MM.1S (cell line): ENCODE data around the gene KLHL2.
"Not testable (repeated sequence)": the region's sequence is repeated elsewhere in the genome, so short reads cannot be mapped to it uniquely, and the experiment has no call there.

ENCODE experiments used
- EZH2 ChIP-seq: fragments of 300-600 bp; sonication (generic); optimal IDR thresholded peaks from 2 replicates; pipeline ENCODE3; 2017; ENCODE audit warnings: low read depth, mild to moderate bottlenecking, antibody characterized with exemption, low read length, mixed read lengths
- EZH2phosphoT487 ChIP-seq: fragments of 300-600 bp; sonication (generic); IDR thresholded peaks from 2 replicates; pipeline ENCODE4 v1.6.1; 2018; ENCODE audit warnings: antibody characterized with exemption, low read length
- TF ChIP-seq, protein P1 (sequence below): fragments of 300-600 bp; sonication (generic); IDR thresholded peaks from 2 replicates; pipeline ENCODE4 v1.5.1; 2016; ENCODE audit warnings: antibody characterized with exemption, low read length, mixed read lengths

DNA sequence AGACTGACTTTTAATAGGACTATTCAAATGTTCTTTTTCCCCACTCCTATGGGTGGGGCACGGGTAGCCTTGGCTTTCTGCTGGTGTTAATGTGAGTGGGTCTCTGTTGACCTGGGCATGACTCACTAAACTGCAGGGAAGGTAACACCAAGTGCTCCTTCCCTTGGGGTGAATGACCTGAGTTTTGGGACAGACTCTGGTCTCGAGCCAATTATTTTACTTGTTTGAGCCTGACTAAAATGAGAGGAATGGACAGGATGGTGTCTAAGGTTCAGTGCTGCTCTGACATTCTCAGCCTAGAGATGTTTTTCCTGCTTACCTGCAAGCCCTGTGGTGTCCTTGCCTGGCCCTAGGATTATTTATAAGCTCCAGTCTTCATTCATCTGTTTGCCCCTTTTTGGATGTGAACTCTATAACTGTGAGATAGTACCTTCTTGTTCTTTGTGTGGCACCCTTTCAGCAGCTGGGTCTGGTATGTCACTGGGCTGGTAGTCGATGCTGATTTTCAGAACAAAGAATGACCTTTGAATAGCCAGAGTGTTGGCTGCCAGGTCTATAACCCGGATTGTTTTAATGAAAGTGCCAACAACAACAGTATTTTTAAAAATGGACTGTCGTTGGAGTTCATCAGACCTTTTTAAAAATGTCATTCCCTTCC is 14.8 kb downstream of the KLHL2 start:
- not testable (repeated sequence) for TF ChIP-seq EZH2phosphoT487, EZH2
- TF ChIP-seq, protein P1, sequence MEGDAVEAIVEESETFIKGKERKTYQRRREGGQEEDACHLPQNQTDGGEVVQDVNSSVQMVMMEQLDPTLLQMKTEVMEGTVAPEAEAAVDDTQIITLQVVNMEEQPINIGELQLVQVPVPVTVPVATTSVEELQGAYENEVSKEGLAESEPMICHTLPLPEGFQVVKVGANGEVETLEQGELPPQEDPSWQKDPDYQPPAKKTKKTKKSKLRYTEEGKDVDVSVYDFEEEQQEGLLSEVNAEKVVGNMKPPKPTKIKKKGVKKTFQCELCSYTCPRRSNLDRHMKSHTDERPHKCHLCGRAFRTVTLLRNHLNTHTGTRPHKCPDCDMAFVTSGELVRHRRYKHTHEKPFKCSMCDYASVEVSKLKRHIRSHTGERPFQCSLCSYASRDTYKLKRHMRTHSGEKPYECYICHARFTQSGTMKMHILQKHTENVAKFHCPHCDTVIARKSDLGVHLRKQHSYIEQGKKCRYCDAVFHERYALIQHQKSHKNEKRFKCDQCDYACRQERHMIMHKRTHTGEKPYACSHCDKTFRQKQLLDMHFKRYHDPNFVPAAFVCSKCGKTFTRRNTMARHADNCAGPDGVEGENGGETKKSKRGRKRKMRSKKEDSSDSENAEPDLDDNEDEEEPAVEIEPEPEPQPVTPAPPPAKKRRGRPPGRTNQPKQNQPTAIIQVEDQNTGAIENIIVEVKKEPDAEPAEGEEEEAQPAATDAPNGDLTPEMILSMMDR, result not testable (repeated sequence)
